NCI-H1105 treated with DMSO at 0.1 percent for 48 hours (cell line): Measurements from ENCODE around the gene ADA.
A peak's percentile ranks its signal among the peaks of the same experiment; 100 is the strongest.

Source experiments
- DNase-seq: peaks from one replicate; lab custom pipeline; 2025; lab: John Stamatoyannopoulos, UW

ADA gene

GRCh38 chr20:44644667-44645131, 6.8 kb downstream of the ADA start:
- no peak for DNase-seq

GRCh38 chr20:44644230-44644617, 7.3 kb downstream of the ADA start:
- DNase-seq, result no peak

GRCh38 chr20:44643596-44644229, 7.8 kb downstream of the ADA start:
- no peak for DNase-seq

- DNase-seq, result no peak
Measured at GRCh38 chr20:44643154-44643519, 8.4 kb downstream of the ADA start.

GRCh38 chr20:44642203-44643153, 9.0 kb downstream of the ADA start:
- peak; percentile 84 for DNase-seq

- no peak for DNase-seq
Measured at GRCh38 chr20:44641325-44641724, 10.2 kb downstream of the ADA start.

- DNase-seq, result no peak
Measured at GRCh38 chr20:44640522-44640921, 11.0 kb downstream of the ADA start.

GRCh38 chr20:44637522-44638372, 13.8 kb downstream of the ADA start:
- no peak for DNase-seq

GRCh38 chr20:44637042-44637441, 14.5 kb downstream of the ADA start:
- no peak for DNase-seq

- DNase-seq, result no peak
Measured at GRCh38 chr20:44635877-44636276, 15.6 kb downstream of the ADA start.

- no peak for DNase-seq
Measured at GRCh38 chr20:44633872-44634600, 17.5 kb downstream of the ADA start.

- DNase-seq, result no peak
Measured at GRCh38 chr20:44633187-44633810, 18.2 kb downstream of the ADA start.

GRCh38 chr20:44632103-44632752, 19.3 kb downstream of the ADA start:
- no peak for DNase-seq

- no peak for DNase-seq
Measured at GRCh38 chr20:44630297-44630696, 21.2 kb downstream of the ADA start.

GRCh38 chr20:44629542-44629941, 22.0 kb downstream of the ADA start:
- DNase-seq, result no peak

- DNase-seq, result no peak
Measured at GRCh38 chr20:44629017-44629385, 22.5 kb downstream of the ADA start.

- DNase-seq, result no peak
Measured at GRCh38 chr20:44627364-44628010, 24.0 kb downstream of the ADA start.

GRCh38 chr20:44626278-44626677, 25.2 kb downstream of the ADA start:
- DNase-seq, result no peak

GRCh38 chr20:44625361-44625760, 26.1 kb downstream of the ADA start:
- no peak for DNase-seq

- DNase-seq, result no peak
Measured at GRCh38 chr20:44624743-44625271, 26.7 kb downstream of the ADA start.
